AG04450 (cell line): ENCODE data around the gene CYP11A1. TPM values are rescaled to one million over a fixed set of nuclear protein-coding genes. Genes with fewer than 3 reads are reported as not detected.

Source experiments
- CTCF ChIA-PET: fragments of 300-600, 350-600 bp; formaldehyde crosslinking; extraction: SDS; loops from one replicate; lab custom pipeline; 2022; ENCODE audit warnings: antibody characterized with exemption, inconsistent platforms; lab: Charles Lee
- POLR2A ChIA-PET: fragments of 350-600 bp; formaldehyde crosslinking; extraction: SDS; loops from one replicate; lab custom pipeline; 2021; ENCODE audit warnings: antibody characterized with exemption, inconsistent platforms; lab: Yijun Ruan, JAX
- DNase-seq: peaks from one replicate; pipeline ENCODE4 v3.0.0-alpha.2; 2011; ENCODE audit warnings: low read depth, low spot score
- H3K27ac ChIP-seq: one replicate; pipeline ENCODE4 v1.5.1; 2012; ENCODE audit warnings: low read depth, low read length, control low read depth
- H3K27me3 ChIP-seq: one replicate; pipeline ENCODE4 v1.6.0; 2012; ENCODE audit warnings: low read length; ENCODE audit not compliant: control insufficient read depth, insufficient read depth
- H3K4me3 ChIP-seq: 2 replicates; pipeline ENCODE4 v1.5.1; 2011; ENCODE audit warnings: mild to moderate bottlenecking, low read depth, low read length, control low read depth
- H3K9me3 ChIP-seq: 2 replicates; pipeline ENCODE4 v1.5.1; 2012; ENCODE audit warnings: low read length; ENCODE audit not compliant: control insufficient read depth, insufficient read depth
- CTCF ChIP-seq: IDR thresholded peaks from 2 replicates; pipeline ENCODE4 v1.5.1; 2011; ENCODE audit warnings: low read depth, low read length, control low read depth, inconsistent platforms
- polyA plus RNA-seq: library from polyadenylated mRNA; depleted of rRNA; stranded (reverse); fragments of >200 nt; gene quantifications from 2 replicates; pipeline ENCODE4 v1.2.3, GENCODE V29; 2011

Gene CYP11A1
- polyA plus RNA-seq, 1 experiment = 0.14 TPM

- Histone ChIP-seq H3K9me3 (no peaks in the 10 kb centered on the region), H3K27ac (no peak overlapping the region), H3K27me3 (peaks cover 43% of the 10 kb centered on the region), H3K4me3 (no peak overlapping the region)
- no peak for TF ChIP-seq CTCF
- ChIA-PET POLR2A (no interaction called here), CTCF (interaction anchor here (0.5 to 2.5 kb wide), 2 partner anchors 10 to 278 kb away, joined by 3 to 15 read pairs; no protein-coding TSS in a partner anchor)
- DNase-seq = no peak
These were observed 36.5 kb downstream of the CYP11A1 start for GRCh38 chr15:74330861-74331408.

- CTCF ChIA-PET = no interaction called here
These were observed 39.0 kb downstream of the CYP11A1 start for GRCh38 chr15:74328331-74329056.

GRCh38 chr15:74327756-74328155 lies 39.7 kb downstream of the CYP11A1 start:
- Histone ChIP-seq H3K27me3 (peaks cover 37% of the 10 kb centered on the region), H3K27ac (no peak overlapping the region), H3K4me3 (no peak overlapping the region), H3K9me3 (no peaks in the 10 kb centered on the region)
- DNase-seq = no peak
- no peak for TF ChIP-seq CTCF
- CTCF ChIA-PET = no interaction called here
- POLR2A ChIA-PET = no interaction called here

More at GRCh38 chr15:74328331-74329056, 39.0 kb downstream of the CYP11A1 start:
- TF ChIP-seq CTCF = no peak
- no peak for DNase-seq
- Histone ChIP-seq H3K9me3 (no peaks in the 10 kb centered on the region), H3K27ac (no peak overlapping the region), H3K27me3 (peaks cover 40% of the 10 kb centered on the region), H3K4me3 (no peak overlapping the region)
- POLR2A ChIA-PET = no interaction called here

GRCh38 chr15:74326746-74327145 lies 40.7 kb downstream of the CYP11A1 start:
- TF ChIP-seq CTCF = no peak
- POLR2A ChIA-PET = no interaction called here
- Histone ChIP-seq H3K4me3 (no peak overlapping the region), H3K27me3 (peaks cover 30% of the 10 kb centered on the region), H3K27ac (no peak overlapping the region), H3K9me3 (no peaks in the 10 kb centered on the region)
- DNase-seq = no peak
- CTCF ChIA-PET = interaction anchor here (1.9 kb wide), 1 partner anchor 19 kb away, joined by 4 read pairs; no protein-coding TSS in a partner anchor

GRCh38 chr15:74324714-74325113 lies 42.7 kb downstream of the CYP11A1 start:
- peaks cover 18% of the 10 kb centered on the region for H3K27me3 ChIP-seq
- ChIA-PET POLR2A (interaction anchor here (0.6 kb wide), 1 partner anchor 109 kb away, joined by 8 read pairs; the partner anchor contains the start of gene SEMA7A), CTCF (interaction anchor here (1.9 to 5.0 kb wide), 3 partner anchors 17 to 352 kb away, joined by 4 to 43 read pairs (median 30); no protein-coding TSS in a partner anchor)
- no peak overlapping the region for H3K4me3 ChIP-seq
- H3K27ac ChIP-seq = no peak overlapping the region
- DNase-seq = no peak
- TF ChIP-seq CTCF = no peak
- H3K9me3 ChIP-seq = peaks cover 5% of the 10 kb centered on the region; the same call in 1 of the 2 replicates
